Activated CD8-positive, alpha-beta memory T cell treated with anti-CD3 and anti-CD28 coated beads, Interleukin-2, amount 50 U/mL, for 1 hour (primary cell): Measurements from ENCODE around the gene IGHMBP2.

Source experiments
- DNase-seq: peaks from one replicate; pipeline ENCODE4 v3.0.0-alpha.2; 2020; ENCODE audit errors: extremely low read depth

Gene IGHMBP2

GRCh38 chr11:68982134-68982533, 78.4 kb downstream of the IGHMBP2 start:
- DNase-seq = no peak

- no peak for DNase-seq
Measured at GRCh38 chr11:68983801-68984200, 80.1 kb downstream of the IGHMBP2 start.

- no peak for DNase-seq
Measured at GRCh38 chr11:68987211-68987610, 83.5 kb downstream of the IGHMBP2 start.

GRCh38 chr11:68988491-68988890, 84.8 kb downstream of the IGHMBP2 start:
- no peak for DNase-seq
